H1 (cell line): ENCODE data around the gene GMNC. TPM values are rescaled to one million over a fixed set of nuclear protein-coding genes. Genes with fewer than 3 reads are reported as not detected.

Source experiments
- JUND ChIP-seq: IDR thresholded peaks from 2 replicates; pipeline ENCODE4 v1.6.1; 2011; ENCODE audit warnings: mild to moderate bottlenecking, improper control_type of control experiment, low read length
- KDM4A ChIP-seq: IDR thresholded peaks from one replicate; pipeline ENCODE4 v1.7.1; 2012; ENCODE audit warnings: low read depth, mild to moderate bottlenecking, moderate library complexity, low read length, inconsistent platforms; ENCODE audit not compliant: severe bottlenecking
- SP4 ChIP-seq: IDR thresholded peaks from 2 replicates; pipeline ENCODE4 v1.6.1; 2012; ENCODE audit warnings: low read length, inconsistent platforms
- ZNF274 ChIP-seq: IDR thresholded peaks from 2 replicates; pipeline ENCODE4 v1.7.0; 2012; ENCODE audit warnings: low read length, borderline replicate concordance; ENCODE audit errors: extremely low read depth
- polyA plus RNA-seq, 7 experiments: library from polyadenylated mRNA; depleted of rRNA in 3 of 7; stranded (reverse) in 5 of 7; unstranded in 2 of 7; fragments of >200 nt in 5 of 7; fragments of 200-250 nt in 2 of 7; gene quantifications; 1 replicate in 5 of 7; 2 replicates in 1 of 7; 4 replicates in 1 of 7; pipeline versions ENCODE4 v1.2.1 to v1.2.3, GENCODE V29; 2011 to 2013; ENCODE audit warnings: missing spikeins in 2 of 7, mixed read lengths in 2 of 7
- total RNA-seq: library from RNA; stranded (reverse); fragmentation: NEBNext Ultra II Directional; extraction: Animal tissue kit (Norgen Biotek cat#: 25700); gene quantifications from 2 replicates; pipeline ENCODE4 v1.2.1, GENCODE V29; 2021
- TF ChIP-seq, protein P1 (sequence below): fragments of 300-600 bp; sonication (generic); IDR thresholded peaks from 2 replicates; pipeline ENCODE4 v1.7.1; 2012; ENCODE audit warnings: low read length, moderate library complexity, mild to moderate bottlenecking, inconsistent platforms; ENCODE audit not compliant: insufficient replicate concordance

Gene GMNC
- total and polyA plus RNA-seq, 2 of the 8 experiments (the other 6 are each of a cell fraction or from before 2014, with no cell fraction given) = 0.05 to 0.24 TPM

DNA sequence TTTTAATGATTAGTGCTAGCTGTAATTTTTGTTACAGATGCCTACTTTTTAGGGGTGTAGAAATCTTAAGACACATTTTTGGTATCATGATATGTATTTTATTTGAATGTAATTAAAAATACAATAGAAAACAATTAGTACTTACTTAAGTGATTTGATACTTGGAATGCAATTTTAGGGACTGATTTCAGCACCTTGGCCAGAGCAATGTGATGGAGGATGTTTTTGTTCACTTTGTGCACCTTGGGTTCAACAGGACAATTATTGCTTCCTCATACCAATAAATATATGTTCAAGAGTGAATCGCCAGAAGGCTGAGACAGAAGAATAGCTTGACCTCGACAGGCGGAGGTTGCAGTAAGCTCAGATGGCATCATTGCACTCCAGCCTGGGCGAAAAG, 22.3 kb downstream of the GMNC start (continued):
- TF ChIP-seq, protein P1, sequence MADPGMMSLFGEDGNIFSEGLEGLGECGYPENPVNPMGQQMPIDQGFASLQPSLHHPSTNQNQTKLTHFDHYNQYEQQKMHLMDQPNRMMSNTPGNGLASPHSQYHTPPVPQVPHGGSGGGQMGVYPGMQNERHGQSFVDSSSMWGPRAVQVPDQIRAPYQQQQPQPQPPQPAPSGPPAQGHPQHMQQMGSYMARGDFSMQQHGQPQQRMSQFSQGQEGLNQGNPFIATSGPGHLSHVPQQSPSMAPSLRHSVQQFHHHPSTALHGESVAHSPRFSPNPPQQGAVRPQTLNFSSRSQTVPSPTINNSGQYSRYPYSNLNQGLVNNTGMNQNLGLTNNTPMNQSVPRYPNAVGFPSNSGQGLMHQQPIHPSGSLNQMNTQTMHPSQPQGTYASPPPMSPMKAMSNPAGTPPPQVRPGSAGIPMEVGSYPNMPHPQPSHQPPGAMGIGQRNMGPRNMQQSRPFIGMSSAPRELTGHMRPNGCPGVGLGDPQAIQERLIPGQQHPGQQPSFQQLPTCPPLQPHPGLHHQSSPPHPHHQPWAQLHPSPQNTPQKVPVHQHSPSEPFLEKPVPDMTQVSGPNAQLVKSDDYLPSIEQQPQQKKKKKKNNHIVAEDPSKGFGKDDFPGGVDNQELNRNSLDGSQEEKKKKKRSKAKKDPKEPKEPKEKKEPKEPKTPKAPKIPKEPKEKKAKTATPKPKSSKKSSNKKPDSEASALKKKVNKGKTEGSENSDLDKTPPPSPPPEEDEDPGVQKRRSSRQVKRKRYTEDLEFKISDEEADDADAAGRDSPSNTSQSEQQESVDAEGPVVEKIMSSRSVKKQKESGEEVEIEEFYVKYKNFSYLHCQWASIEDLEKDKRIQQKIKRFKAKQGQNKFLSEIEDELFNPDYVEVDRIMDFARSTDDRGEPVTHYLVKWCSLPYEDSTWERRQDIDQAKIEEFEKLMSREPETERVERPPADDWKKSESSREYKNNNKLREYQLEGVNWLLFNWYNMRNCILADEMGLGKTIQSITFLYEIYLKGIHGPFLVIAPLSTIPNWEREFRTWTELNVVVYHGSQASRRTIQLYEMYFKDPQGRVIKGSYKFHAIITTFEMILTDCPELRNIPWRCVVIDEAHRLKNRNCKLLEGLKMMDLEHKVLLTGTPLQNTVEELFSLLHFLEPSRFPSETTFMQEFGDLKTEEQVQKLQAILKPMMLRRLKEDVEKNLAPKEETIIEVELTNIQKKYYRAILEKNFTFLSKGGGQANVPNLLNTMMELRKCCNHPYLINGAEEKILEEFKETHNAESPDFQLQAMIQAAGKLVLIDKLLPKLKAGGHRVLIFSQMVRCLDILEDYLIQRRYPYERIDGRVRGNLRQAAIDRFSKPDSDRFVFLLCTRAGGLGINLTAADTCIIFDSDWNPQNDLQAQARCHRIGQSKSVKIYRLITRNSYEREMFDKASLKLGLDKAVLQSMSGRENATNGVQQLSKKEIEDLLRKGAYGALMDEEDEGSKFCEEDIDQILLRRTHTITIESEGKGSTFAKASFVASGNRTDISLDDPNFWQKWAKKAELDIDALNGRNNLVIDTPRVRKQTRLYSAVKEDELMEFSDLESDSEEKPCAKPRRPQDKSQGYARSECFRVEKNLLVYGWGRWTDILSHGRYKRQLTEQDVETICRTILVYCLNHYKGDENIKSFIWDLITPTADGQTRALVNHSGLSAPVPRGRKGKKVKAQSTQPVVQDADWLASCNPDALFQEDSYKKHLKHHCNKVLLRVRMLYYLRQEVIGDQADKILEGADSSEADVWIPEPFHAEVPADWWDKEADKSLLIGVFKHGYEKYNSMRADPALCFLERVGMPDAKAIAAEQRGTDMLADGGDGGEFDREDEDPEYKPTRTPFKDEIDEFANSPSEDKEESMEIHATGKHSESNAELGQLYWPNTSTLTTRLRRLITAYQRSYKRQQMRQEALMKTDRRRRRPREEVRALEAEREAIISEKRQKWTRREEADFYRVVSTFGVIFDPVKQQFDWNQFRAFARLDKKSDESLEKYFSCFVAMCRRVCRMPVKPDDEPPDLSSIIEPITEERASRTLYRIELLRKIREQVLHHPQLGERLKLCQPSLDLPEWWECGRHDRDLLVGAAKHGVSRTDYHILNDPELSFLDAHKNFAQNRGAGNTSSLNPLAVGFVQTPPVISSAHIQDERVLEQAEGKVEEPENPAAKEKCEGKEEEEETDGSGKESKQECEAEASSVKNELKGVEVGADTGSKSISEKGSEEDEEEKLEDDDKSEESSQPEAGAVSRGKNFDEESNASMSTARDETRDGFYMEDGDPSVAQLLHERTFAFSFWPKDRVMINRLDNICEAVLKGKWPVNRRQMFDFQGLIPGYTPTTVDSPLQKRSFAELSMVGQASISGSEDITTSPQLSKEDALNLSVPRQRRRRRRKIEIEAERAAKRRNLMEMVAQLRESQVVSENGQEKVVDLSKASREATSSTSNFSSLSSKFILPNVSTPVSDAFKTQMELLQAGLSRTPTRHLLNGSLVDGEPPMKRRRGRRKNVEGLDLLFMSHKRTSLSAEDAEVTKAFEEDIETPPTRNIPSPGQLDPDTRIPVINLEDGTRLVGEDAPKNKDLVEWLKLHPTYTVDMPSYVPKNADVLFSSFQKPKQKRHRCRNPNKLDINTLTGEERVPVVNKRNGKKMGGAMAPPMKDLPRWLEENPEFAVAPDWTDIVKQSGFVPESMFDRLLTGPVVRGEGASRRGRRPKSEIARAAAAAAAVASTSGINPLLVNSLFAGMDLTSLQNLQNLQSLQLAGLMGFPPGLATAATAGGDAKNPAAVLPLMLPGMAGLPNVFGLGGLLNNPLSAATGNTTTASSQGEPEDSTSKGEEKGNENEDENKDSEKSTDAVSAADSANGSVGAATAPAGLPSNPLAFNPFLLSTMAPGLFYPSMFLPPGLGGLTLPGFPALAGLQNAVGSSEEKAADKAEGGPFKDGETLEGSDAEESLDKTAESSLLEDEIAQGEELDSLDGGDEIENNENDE = no peak
- TF ChIP-seq JUND (no peak), SP4 (no peak), KDM4A (no peak), ZNF274 (no peak)
